T1000 (cell line): ENCODE results near the gene AUP1.
"Not testable (repeated sequence)": the region's sequence is repeated elsewhere in the genome, so short reads cannot be mapped to it uniquely, and the experiment has no call there.

Experiments used
- DNase-seq: peaks from one replicate; lab custom pipeline; 2025; ENCODE audit warnings: mixed read lengths; lab: John Stamatoyannopoulos, UW

AUP1 gene

GRCh38 chr2:74529357-74530238, at the start of gene AUP1, which contains the start of gene HTRA2:
TSS of gene AUP1 (minus strand) at chr2:74529706. CDS start at chr2:74529629, 77 bp downstream.
TSS of gene HTRA2 (plus strand) at chr2:74529933. CDS start at chr2:74530007, 74 bp downstream.
- peak; percentile 97 for DNase-seq

GRCh38 chr2:74578408-74578807, 48.9 kb upstream of the AUP1 start:
- no peak for DNase-seq

GRCh38 chr2:74577448-74577847, 47.9 kb upstream of the AUP1 start:
- DNase-seq, result no peak

- no peak for DNase-seq
Measured at GRCh38 chr2:74576863-74577229, 47.3 kb upstream of the AUP1 start.

GRCh38 chr2:74576211-74576862, 46.8 kb upstream of the AUP1 start:
- no peak for DNase-seq

- no peak for DNase-seq
Measured at GRCh38 chr2:74575320-74575719, 45.8 kb upstream of the AUP1 start.

- DNase-seq, result no peak
Measured at GRCh38 chr2:74573747-74574562, 44.4 kb upstream of the AUP1 start.

- DNase-seq, result no peak
Measured at GRCh38 chr2:74572178-74572925, 42.8 kb upstream of the AUP1 start.

GRCh38 chr2:74571058-74571457, 41.6 kb upstream of the AUP1 start:
- no peak for DNase-seq

- no peak for DNase-seq
Measured at GRCh38 chr2:74569686-74570085, 40.2 kb upstream of the AUP1 start.

- no peak for DNase-seq
Measured at GRCh38 chr2:74567881-74568280, 38.4 kb upstream of the AUP1 start.

- DNase-seq, result no peak
Measured at GRCh38 chr2:74566754-74567085, 37.2 kb upstream of the AUP1 start.

- no peak for DNase-seq
Measured at GRCh38 chr2:74566076-74566753, 36.7 kb upstream of the AUP1 start.

GRCh38 chr2:74564222-74564621, 34.7 kb upstream of the AUP1 start:
- no peak for DNase-seq

GRCh38 chr2:74562126-74562775, 32.7 kb upstream of the AUP1 start:
- no peak for DNase-seq

- DNase-seq, result not testable (repeated sequence)
Measured at GRCh38 chr2:74561022-74561421, 31.5 kb upstream of the AUP1 start.

GRCh38 chr2:74560591-74560990, 31.1 kb upstream of the AUP1 start:
- DNase-seq, result no peak

GRCh38 chr2:74559912-74560311, 30.4 kb upstream of the AUP1 start:
- no peak for DNase-seq

GRCh38 chr2:74558284-74559230, 29.1 kb upstream of the AUP1 start:
- no peak for DNase-seq
